DND-41 (cell line): Measurements from ENCODE around the gene GTPBP2.

ENCODE experiments used
- CTCF ChIP-seq: IDR thresholded peaks from 2 replicates; pipeline ENCODE4 v1.5.1; 2012; ENCODE audit warnings: borderline replicate concordance, low read length, moderate library complexity, mild to moderate bottlenecking; ENCODE audit not compliant: poor library complexity, severe bottlenecking; ENCODE audit errors: extremely low read depth
- EZH2 ChIP-seq: IDR thresholded peaks from 3 replicates; pipeline ENCODE4 v1.6.1; 2012; ENCODE audit warnings: borderline replicate concordance, low read depth, mild to moderate bottlenecking, moderate library complexity, low read length, inconsistent platforms; ENCODE audit not compliant: severe bottlenecking

GRCh38 chr6:43665376-43665775 lies 36.3 kb upstream of the GTPBP2 start:
- no peak for TF ChIP-seq CTCF
- no peak for TF ChIP-seq EZH2
